ENCODE measurements around the gene FYN.

DNA sequence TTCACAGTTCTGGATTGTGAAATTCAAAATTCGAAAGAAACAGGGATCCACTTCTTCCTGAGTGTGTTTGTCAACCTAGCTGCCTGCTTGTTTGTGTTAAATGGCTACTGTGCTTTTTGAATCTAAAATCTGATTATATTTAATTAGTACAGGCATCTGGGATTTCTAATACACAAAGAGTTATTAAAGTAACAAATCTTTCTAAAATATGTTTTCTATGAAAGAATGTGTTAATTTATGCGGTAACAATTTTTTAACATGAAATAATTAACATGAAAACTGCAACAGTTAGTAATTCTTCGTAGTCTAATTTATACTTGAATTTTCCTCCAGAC is 186.4 kb downstream of the FYN start:
- TF ChIP-seq EZH2phosphoT487 (IDR thresholded peaks at IDR 0.05; ENCODE audit: insufficient read depth, low read depth) (no peak), EZH2 (IDR thresholded peaks at IDR 0.05; ENCODE audit: insufficient read depth, poor library complexity, severe bottlenecking) (no peak)
